ENCODE measurements around the gene WASHC2A.
"Not testable (repeated sequence)": the region's sequence is repeated elsewhere in the genome, so short reads cannot be mapped to it uniquely, and the experiment has no call there.

GRCh38 chr10:50165038-50165437 is 97.3 kb downstream of the WASHC2A start:
- TF ChIP-seq CTCF, POLR2AphosphoS5, POLR2A (IDR thresholded peaks at IDR 0.05): not testable (repeated sequence)

All from breast epithelium (tissue), 3 donors.